Activated naive CD8-positive, alpha-beta T cell treated with anti-CD3 and anti-CD28 coated beads, Interleukin-2, amount 10 ng/mL, durations not matched to agents 7 days and 5 days (primary cell): ENCODE data around the gene MADD. TPM values are rescaled to one million over a fixed set of nuclear protein-coding genes. Genes with fewer than 3 reads are reported as not detected.

Source experiments
- ATAC-seq: fragments of 150-1000 bp; cut with Tn5 transposase; one replicate; pipeline ENCODE4 v1.10.0; 2021; ENCODE audit warnings: low read depth, moderate library complexity
- POLR2A ChIA-PET: fragments of 350-600 bp; sonication (Branson Sonifier 250); formaldehyde crosslinking; loops from one replicate; lab custom pipeline; 2021; ENCODE audit warnings: antibody characterized with exemption; lab: Charles Lee
- DNase-seq: peaks from one replicate; pipeline ENCODE4 v3.0.0; 2021
- H3K27ac Mint-ChIP-seq: one replicate; pipeline ENCODE4 v1.8.0; 2022; ENCODE audit warnings: mild to moderate bottlenecking, mixed read lengths
- H3K27me3 Mint-ChIP-seq: one replicate; pipeline ENCODE4 v1.8.0; 2022; ENCODE audit warnings: mild to moderate bottlenecking, moderate library complexity, mixed read lengths
- H3K36me3 Mint-ChIP-seq: one replicate; pipeline ENCODE4 v1.8.0; 2021; ENCODE audit warnings: mild to moderate bottlenecking, mixed read lengths
- H3K4me1 Mint-ChIP-seq: one replicate; pipeline ENCODE4 v1.8.0; 2021; ENCODE audit warnings: mixed read lengths
- H3K4me3 Mint-ChIP-seq: one replicate; pipeline ENCODE4 v1.8.0; 2022; ENCODE audit warnings: mild to moderate bottlenecking, moderate library complexity, mixed read lengths
- H3K9me3 Mint-ChIP-seq: one replicate; pipeline ENCODE4 v1.8.0; 2021; ENCODE audit warnings: mixed read lengths
- total RNA-seq, 2 experiments: library from RNA; stranded (reverse); gene quantifications; one replicate each; pipeline ENCODE4 v1.2.3, GENCODE V29; 2021

Gene MADD
- total RNA-seq, 2 experiments from 2014 or later, result 113 to 114 TPM

DNA sequence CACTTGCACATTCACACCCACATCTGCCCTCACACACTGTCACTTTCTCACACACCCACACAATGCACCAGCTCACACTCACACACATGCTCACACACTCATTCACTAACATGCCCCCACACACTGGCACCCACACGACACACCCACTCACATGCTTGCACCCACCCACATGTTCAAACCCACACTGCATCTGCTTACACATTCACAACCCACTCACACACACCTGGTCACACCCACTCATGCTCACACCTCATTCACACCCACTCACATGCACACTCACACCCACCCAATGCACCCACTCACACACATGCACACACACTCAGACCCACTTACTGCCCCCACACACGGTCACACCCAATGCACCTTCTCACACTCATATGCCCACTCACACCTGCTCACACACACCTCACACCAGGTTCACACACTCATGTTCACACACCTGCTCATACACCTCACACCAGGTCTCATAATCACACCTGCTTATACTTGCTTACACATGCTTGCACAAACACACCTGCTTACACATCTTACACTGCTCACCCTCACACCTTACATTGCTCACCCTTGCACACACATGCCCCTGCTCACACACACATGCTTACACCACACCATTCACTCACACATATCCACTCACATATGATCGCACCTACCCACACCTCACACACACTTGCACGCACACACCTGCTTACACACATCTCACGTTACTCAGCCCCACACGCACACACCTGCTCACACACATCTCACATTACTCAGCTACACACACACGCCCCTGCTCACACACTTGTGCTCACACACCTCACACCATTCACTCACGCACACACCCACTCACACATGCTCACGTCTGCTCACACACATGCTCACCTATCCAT is 86.4 kb downstream of the MADD start:
- ATAC-seq, result no peak
- Mint-ChIP-seq H3K27me3 (no peaks in the 10 kb centered on the region), H3K4me3 (no peak overlapping the region), H3K4me1 (peaks cover 10% of the 10 kb centered on the region), H3K36me3 (no peaks in the 10 kb centered on the region), H3K9me3 (no peaks in the 10 kb centered on the region), H3K27ac (no peak overlapping the region)
- POLR2A ChIA-PET, result interaction anchor here (0.6 kb wide), 1 partner anchor 417 kb away, joined by 4 read pairs; no protein-coding TSS in a partner anchor
- DNase-seq, result no peak

DNA sequence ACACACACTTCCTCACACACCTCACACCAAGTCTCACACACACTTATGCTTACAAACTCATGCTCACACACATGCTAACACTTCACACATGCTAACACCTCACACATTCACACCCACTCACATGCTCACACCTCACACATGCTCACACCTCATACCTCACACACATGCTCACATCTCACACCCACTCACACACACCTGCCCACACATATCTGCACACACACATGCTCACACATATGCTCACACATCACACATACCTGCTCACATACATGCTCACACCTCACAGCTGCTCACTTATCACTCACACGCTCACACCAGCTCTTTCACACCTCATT is 87.0 kb downstream of the MADD start:
- no peak for DNase-seq
- Mint-ChIP-seq H3K27ac (no peak overlapping the region), H3K27me3 (no peaks in the 10 kb centered on the region), H3K9me3 (no peaks in the 10 kb centered on the region), H3K4me3 (no peak overlapping the region), H3K4me1 (peaks cover 10% of the 10 kb centered on the region), H3K36me3 (no peaks in the 10 kb centered on the region)
- ATAC-seq, result no peak
- POLR2A ChIA-PET, result interaction anchor here (0.6 kb wide), 1 partner anchor 418 kb away, joined by 4 read pairs; no protein-coding TSS in a partner anchor

DNA sequence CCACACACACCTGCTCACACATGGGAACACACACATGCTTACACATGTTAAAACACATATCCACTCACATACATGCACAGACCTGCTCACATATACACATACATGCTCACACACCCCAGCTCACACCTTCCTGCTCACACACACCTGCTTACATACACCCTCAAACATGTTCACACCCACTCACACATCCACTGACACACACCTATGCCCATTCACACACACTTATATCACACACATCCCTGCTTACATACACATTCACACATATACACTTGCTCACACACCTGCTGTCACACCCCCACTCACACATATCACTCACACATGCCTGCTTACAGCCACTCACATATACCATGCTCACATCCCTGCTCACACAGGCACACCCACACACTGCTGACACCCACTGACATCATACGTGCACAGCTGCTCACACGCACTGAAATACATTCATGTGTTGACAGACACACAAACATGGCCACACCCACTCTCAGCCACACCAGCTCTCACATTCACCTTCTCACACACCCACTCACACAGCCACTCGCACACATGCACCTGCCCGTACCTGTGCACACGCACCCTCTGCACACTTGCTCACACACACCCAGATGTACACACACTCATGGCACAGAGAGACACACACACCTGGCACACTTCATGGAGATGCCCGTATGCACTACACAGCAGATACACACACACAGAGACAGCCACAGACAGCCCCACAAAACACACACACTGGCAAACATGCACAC is 88.2 kb downstream of the MADD start:
- DNase-seq (no peak), ATAC-seq (no peak)
- no peak overlapping the region for H3K27ac Mint-ChIP-seq
- POLR2A ChIA-PET, result no interaction called here
- no peaks in the 10 kb centered on the region for H3K9me3 Mint-ChIP-seq
- no peak overlapping the region for H3K4me3 Mint-ChIP-seq
- H3K4me1 Mint-ChIP-seq, result peaks cover 10% of the 10 kb centered on the region
- H3K27me3 Mint-ChIP-seq, result no peaks in the 10 kb centered on the region
- no peaks in the 10 kb centered on the region for H3K36me3 Mint-ChIP-seq

DNA sequence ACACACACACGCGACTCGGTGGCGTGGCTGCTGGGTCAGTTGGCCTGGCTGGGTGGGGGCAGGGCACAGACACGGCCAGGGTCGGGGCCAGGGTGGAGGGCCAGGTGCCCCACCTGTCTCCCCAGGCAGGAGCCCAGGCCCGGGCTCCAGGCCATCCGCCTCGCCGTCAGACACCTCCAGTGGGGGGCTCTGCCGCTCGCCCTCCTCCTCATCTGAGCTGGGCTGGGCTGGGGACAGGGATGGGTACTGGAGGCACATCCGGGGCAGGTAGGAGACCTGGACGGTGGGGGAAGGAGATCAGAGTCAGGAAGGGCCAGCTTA is 88.8 kb downstream of the MADD start:
- DNase-seq (no peak), ATAC-seq (no peak)
- H3K27ac Mint-ChIP-seq, result peak overlapping the region; percentile 69
- no peak overlapping the region for H3K4me3 Mint-ChIP-seq
- POLR2A ChIA-PET, result no interaction called here
- H3K9me3 Mint-ChIP-seq, result no peaks in the 10 kb centered on the region
- no peaks in the 10 kb centered on the region for H3K27me3 Mint-ChIP-seq
- peaks cover 10% of the 10 kb centered on the region for H3K4me1 Mint-ChIP-seq
- no peaks in the 10 kb centered on the region for H3K36me3 Mint-ChIP-seq

DNA sequence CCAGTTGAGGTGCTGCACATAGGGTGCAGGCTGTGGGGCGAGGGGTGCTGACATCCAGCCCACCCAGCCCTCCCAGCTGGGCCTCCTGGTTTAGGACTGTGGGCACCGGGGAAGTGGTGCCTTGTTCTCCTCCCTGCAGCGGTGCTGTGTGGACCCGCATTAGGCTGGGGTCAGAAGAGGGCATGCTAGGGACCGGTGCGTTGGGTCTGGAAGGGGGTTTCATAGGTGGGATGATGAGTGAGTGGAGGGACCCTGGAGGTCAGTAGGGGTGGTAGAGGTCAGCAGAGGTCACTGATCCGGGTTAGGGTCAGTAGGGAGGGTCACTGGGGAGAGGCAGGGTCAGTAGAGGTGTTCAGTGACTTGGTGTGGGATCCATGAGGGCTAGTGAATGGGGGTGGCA is 89.2 kb downstream of the MADD start:
- DNase-seq (no peak), ATAC-seq (no peak)
- POLR2A ChIA-PET, result interaction anchor here (0.8 kb wide), 1 partner anchor 67 kb away, joined by 3 read pairs; no protein-coding TSS in a partner anchor
- peaks cover 10% of the 10 kb centered on the region for H3K4me1 Mint-ChIP-seq
- no peaks in the 10 kb centered on the region for H3K36me3 Mint-ChIP-seq
- no peaks in the 10 kb centered on the region for H3K27me3 Mint-ChIP-seq
- H3K27ac Mint-ChIP-seq, result peak overlapping the region; percentile 69
- no peaks in the 10 kb centered on the region for H3K9me3 Mint-ChIP-seq
- peak overlapping the region; percentile 1 for H3K4me3 Mint-ChIP-seq

DNA sequence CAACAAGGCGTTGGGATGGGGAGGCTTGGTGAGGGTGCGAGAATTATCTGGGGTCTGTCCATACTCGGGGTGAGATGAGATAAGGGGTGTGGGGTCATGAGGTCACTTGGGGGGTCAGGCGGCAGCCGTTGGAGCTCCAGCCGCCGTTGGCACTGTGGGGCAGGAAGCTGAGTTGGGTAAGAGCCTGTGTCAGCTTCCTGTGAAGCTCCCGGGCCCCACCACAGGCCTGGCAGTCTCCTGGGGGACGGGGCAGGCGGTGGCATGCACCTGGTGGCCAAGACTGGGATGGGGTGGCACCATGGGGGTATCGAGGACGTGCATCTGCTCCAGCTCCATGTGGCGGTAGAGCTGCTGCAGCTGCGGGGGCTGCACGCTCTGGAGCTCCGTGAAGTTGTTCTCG is 89.7 kb downstream of the MADD start:
- peak overlapping the region; percentile 69 for H3K27ac Mint-ChIP-seq
- DNase-seq (no peak), ATAC-seq (peak; percentile 64)
- H3K36me3 Mint-ChIP-seq, result no peaks in the 10 kb centered on the region
- POLR2A ChIA-PET, result interaction anchor here (0.8 kb wide), 1 partner anchor 66 kb away, joined by 3 read pairs; no protein-coding TSS in a partner anchor
- peak overlapping the region; percentile 1 for H3K4me3 Mint-ChIP-seq
- H3K27me3 Mint-ChIP-seq, result no peaks in the 10 kb centered on the region
- H3K4me1 Mint-ChIP-seq, result peaks cover 10% of the 10 kb centered on the region
- H3K9me3 Mint-ChIP-seq, result no peaks in the 10 kb centered on the region

DNA sequence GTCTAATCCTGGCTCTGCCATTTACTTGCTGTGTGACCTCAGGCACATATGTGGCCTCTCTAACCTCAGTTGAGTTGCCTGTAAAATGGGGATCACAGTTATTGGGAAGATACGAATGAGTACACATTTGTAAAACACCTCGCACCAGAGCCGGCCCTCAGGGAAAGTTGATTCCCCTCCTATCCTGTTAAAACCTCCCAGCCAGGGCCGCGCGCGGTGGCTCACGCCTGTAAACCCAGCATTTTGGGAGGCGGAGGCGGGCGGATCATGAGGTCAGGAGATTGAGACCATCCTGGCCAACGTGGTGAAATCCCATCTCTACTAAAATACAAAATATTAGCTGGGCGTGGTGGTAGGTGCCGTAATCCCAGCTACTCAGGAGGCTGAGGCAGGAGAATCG is 90.4 kb downstream of the MADD start:
- DNase-seq, result no peak
- Mint-ChIP-seq H3K4me3 (no peak overlapping the region), H3K27ac (no peak overlapping the region), H3K4me1 (peaks cover 10% of the 10 kb centered on the region), H3K9me3 (no peaks in the 10 kb centered on the region), H3K27me3 (no peaks in the 10 kb centered on the region), H3K36me3 (no peaks in the 10 kb centered on the region)
- POLR2A ChIA-PET, result no interaction called here
- no peak for ATAC-seq

- no peak for DNase-seq
- H3K27me3 Mint-ChIP-seq, result peaks cover 4% of the 10 kb centered on the region
- H3K4me3 Mint-ChIP-seq, result no peak overlapping the region
- no peak overlapping the region for H3K27ac Mint-ChIP-seq
- H3K4me1 Mint-ChIP-seq, result peaks cover 10% of the 10 kb centered on the region
- H3K36me3 Mint-ChIP-seq, result no peaks in the 10 kb centered on the region
- no peak for ATAC-seq
- no peaks in the 10 kb centered on the region for H3K9me3 Mint-ChIP-seq
- POLR2A ChIA-PET, result no interaction called here
Measured at GRCh38 chr11:47361419-47361818, 91.5 kb downstream of the MADD start.

DNA sequence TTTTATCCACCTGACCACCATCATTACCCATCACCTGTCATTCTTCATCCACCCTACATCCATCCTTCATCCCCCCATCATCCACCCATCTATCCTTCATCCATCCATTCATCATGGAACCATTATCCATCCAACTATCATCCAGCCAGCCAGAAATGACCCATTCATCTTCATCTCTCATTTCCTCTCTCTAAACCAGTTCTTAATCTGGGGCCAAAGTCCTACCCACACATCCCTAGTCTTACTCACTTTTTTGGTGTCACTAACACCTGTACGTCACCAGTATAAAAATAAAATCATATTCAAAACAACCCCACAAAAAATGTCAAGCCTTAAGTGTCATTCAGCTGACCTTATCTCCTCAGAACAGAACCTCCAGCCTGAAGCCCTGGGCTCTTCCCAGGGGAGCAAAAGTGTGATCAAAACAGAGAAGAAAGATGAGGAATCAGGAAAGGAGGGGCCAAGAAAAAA is 96.1 kb downstream of the MADD start:
- POLR2A ChIA-PET, result no interaction called here
- H3K4me1 Mint-ChIP-seq, result peaks cover 5% of the 10 kb centered on the region
- H3K36me3 Mint-ChIP-seq, result no peaks in the 10 kb centered on the region
- H3K9me3 Mint-ChIP-seq, result no peaks in the 10 kb centered on the region
- H3K27ac Mint-ChIP-seq, result no peak overlapping the region
- no peak overlapping the region for H3K4me3 Mint-ChIP-seq
- DNase-seq (no peak), ATAC-seq (no peak)
- H3K27me3 Mint-ChIP-seq, result peaks cover 14% of the 10 kb centered on the region

GRCh38 chr11:47369676-47370075 is 99.7 kb downstream of the MADD start:
- no peaks in the 10 kb centered on the region for H3K9me3 Mint-ChIP-seq
- H3K27me3 Mint-ChIP-seq, result peaks cover 14% of the 10 kb centered on the region
- no peak overlapping the region for H3K4me3 Mint-ChIP-seq
- POLR2A ChIA-PET, result no interaction called here
- peaks cover 5% of the 10 kb centered on the region for H3K4me1 Mint-ChIP-seq
- no peak for ATAC-seq
- H3K27ac Mint-ChIP-seq, result no peak overlapping the region
- no peak for DNase-seq
- no peaks in the 10 kb centered on the region for H3K36me3 Mint-ChIP-seq

DNA sequence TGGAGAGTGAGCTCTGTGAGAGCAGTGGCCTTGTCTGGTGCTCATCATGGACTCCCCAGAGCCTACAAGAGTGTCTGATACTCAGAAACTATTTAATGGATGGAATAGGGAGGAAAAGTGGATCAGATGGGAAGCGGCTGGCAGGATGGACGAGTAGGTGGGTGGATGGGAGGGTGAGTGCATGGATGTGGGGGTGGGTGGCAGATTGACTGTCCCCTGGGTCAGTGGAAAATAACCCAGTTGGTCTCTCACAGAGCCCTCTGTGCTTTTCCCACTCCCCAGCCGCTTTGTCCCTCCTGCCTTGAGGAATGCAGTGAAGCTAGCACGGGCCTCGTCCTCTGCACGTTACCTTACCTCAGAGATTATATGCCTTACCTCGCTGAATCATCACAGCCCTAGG is 102.5 kb downstream of the MADD start:
- H3K36me3 Mint-ChIP-seq, result no peaks in the 10 kb centered on the region
- H3K4me3 Mint-ChIP-seq, result no peak overlapping the region
- H3K27me3 Mint-ChIP-seq, result peaks cover 6% of the 10 kb centered on the region
- no peak for DNase-seq
- POLR2A ChIA-PET, result interaction anchor here (1.6 kb wide), 1 partner anchor 35 kb away, joined by 3 read pairs; no protein-coding TSS in a partner anchor
- H3K27ac Mint-ChIP-seq, result no peak overlapping the region
- ATAC-seq, result no peak
- H3K9me3 Mint-ChIP-seq, result no peaks in the 10 kb centered on the region
- H3K4me1 Mint-ChIP-seq, result peaks cover 5% of the 10 kb centered on the region

DNA sequence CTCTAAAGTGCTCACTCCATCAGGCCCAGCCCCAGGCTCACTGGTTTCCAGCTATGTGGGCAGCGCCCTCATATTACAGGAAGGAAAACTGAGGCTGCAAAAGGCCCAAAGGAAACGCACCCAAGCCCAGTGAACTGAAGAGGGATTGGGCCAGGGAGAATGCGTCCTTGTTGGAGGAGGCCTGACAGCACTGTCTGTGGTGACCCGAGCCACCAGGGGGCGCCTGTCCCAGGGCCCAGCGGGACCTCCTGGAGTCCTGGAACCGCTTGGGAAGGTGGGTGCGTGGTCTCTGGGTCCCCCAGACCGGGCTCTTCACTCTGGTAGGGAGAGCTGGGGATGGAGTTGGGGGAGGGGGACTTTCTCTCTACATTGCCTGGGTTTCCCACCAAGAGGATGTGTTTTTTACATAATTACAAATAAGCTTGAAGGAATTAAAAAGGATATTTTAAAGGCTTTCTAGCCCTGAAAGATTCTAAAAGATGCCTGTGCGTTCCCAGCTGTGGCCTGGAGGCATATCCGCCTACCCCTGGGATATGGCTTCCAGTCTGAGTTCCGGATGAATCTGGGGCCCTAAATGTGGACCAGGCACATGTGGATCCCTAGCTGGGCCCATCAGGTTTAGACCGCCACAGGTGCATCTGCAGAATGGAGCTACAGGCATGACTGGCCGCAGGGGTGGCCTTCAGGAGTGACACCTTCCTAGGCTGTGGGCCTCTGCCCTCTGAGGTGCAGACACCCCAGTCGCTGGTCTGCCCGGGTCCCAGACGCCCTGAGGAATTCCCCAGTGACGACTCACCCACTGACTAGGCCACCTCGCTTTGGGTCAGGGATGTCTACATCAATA is 104.2 kb downstream of the MADD start:
- peaks cover 7% of the 10 kb centered on the region for H3K4me1 Mint-ChIP-seq
- H3K36me3 Mint-ChIP-seq, result no peaks in the 10 kb centered on the region
- H3K9me3 Mint-ChIP-seq, result no peaks in the 10 kb centered on the region
- peak; percentile 90 for DNase-seq
- peak; percentile 88 for ATAC-seq
- no peak overlapping the region for H3K27ac Mint-ChIP-seq
- POLR2A ChIA-PET, result interaction anchor here (0.6 to 1.6 kb wide), 5 partner anchors 33 to 294 kb away, joined by 3 to 7 read pairs (median 4); no protein-coding TSS in a partner anchor
- no peak overlapping the region for H3K4me3 Mint-ChIP-seq
- H3K27me3 Mint-ChIP-seq, result peaks cover 6% of the 10 kb centered on the region

DNA sequence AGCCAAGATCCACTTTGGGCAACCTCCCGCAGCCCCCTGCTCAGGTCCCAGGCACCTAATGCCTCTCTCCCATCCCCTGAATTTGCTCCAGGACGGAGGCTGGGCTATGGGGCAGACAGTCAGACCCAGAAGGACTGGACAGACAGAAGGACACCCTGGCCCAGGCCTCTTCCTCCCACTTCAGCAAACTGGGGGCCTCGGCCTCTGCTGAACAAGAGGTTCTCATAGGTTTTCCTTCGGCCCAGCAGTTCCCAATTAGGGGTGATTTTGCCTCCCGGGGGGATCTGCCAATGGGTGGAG is 104.7 kb downstream of the MADD start:
- H3K27ac Mint-ChIP-seq, result no peak overlapping the region
- no peaks in the 10 kb centered on the region for H3K9me3 Mint-ChIP-seq
- DNase-seq (no peak), ATAC-seq (no peak)
- POLR2A ChIA-PET, result interaction anchor here (0.6 to 1.1 kb wide), 3 partner anchors 32 to 294 kb away, joined by 3 to 7 read pairs (median 6); no protein-coding TSS in a partner anchor
- H3K36me3 Mint-ChIP-seq, result no peaks in the 10 kb centered on the region
- peaks cover 4% of the 10 kb centered on the region for H3K4me1 Mint-ChIP-seq
- H3K4me3 Mint-ChIP-seq, result no peak overlapping the region
- H3K27me3 Mint-ChIP-seq, result peaks cover under 1% of the 10 kb centered on the region
